Naive B cell (primary cell): Measurements from ENCODE around the gene LUZP2. TPM values are rescaled to one million over a fixed set of nuclear protein-coding genes. Genes with fewer than 3 reads are reported as not detected.
A peak's percentile ranks its signal among the peaks of the same experiment; 100 is the strongest.
"Not testable (repeated sequence)": the region's sequence is repeated elsewhere in the genome, so short reads cannot be mapped to it uniquely, and the experiment has no call there.

ENCODE experiments used
- ATAC-seq, 2 donors: fragments of 150-1000 bp; cut with Tn5 transposase; 2 replicates each; pipeline ENCODE4 v1.10.0; 2021; ENCODE audit warnings: low read depth in 2 of 2, mild to moderate bottlenecking in 2 of 2, moderate library complexity in 2 of 2
- DNase-seq: peaks from one replicate; pipeline ENCODE4 v3.0.0; 2022
- H3K27ac Mint-ChIP-seq, 6 donors: one replicate each; pipeline ENCODE4 v1.8.0; 2020 to 2022; ENCODE audit warnings: mild to moderate bottlenecking in 6 of 6, mixed read lengths in 6 of 6, moderate library complexity in 5 of 6, inconsistent platforms in 2 of 6
- H3K27me3 Mint-ChIP-seq, 3 donors: one replicate each; pipeline ENCODE4 v1.8.0; 2021 to 2022; ENCODE audit warnings: mixed read lengths in 3 of 3, mild to moderate bottlenecking in 1 of 3
- H3K36me3 Mint-ChIP-seq, 2 donors: one replicate each; pipeline ENCODE4 v1.8.0; 2020 to 2022; ENCODE audit warnings: mixed read lengths in 2 of 2, inconsistent platforms in 1 of 2, mild to moderate bottlenecking in 1 of 2
- H3K4me1 Mint-ChIP-seq, 3 donors: one replicate each; pipeline ENCODE4 v1.8.0; 2020 to 2022; ENCODE audit warnings: mixed read lengths in 3 of 3, inconsistent platforms in 1 of 3, mild to moderate bottlenecking in 1 of 3, moderate library complexity in 1 of 3
- H3K4me3 Mint-ChIP-seq, 8 donors: one replicate each; pipeline ENCODE4 v1.8.0; 2020 to 2022; ENCODE audit warnings: mild to moderate bottlenecking in 8 of 8, mixed read lengths in 8 of 8, moderate library complexity in 8 of 8, inconsistent platforms in 2 of 8
- H3K9me3 Mint-ChIP-seq, 7 donors: one replicate each; pipeline ENCODE4 v1.8.0; 2020 to 2022; ENCODE audit warnings: mixed read lengths in 7 of 7, mild to moderate bottlenecking in 5 of 7, inconsistent platforms in 2 of 7, moderate library complexity in 1 of 7
- polyA plus RNA-seq, 6 donors: library from polyadenylated mRNA; unstranded; fragments of 300-500 nt; fragmentation: Illumina TruSeq; gene quantifications; one replicate each; pipeline ENCODE4 v1.2.3, GENCODE V29; 2021; ENCODE audit warnings: low read depth in 6 of 6

The LUZP2 gene
- polyA plus RNA-seq, 6 donors from 2014 or later: not detected

DNA sequence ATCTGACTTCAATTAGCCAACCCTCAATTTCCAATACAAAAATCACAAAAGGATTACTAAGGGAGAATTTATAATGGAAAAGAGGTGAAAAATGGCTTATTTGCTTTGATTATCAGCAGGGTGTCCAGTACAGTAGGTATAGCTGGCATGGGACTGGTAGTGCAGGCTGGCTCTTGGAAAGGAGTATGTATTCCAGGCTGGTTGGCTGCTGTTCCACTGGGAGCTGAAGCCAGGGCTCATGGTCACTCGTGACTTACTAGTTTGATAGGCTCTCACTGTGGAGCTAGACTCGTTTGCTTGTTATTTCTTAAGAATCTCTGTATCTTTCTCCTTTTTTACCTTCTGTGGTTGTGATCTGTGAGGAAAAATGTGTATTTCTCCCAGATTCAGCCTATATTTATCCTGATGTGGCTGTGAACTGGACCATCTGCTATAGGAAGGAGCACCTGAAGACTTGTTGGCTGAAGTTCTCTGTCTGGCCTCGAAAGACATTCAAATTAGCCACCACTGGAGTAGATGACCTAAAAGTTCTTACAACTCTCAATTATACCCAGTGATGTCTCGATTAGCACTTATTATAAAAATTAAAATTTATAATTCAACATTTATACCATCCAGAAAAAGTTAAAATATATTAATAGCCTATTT lies 395.1 kb downstream of the LUZP2 start:
- H3K27ac Mint-ChIP-seq, H3K4me3 Mint-ChIP-seq, DNase-seq, H3K27me3 Mint-ChIP-seq, H3K36me3 Mint-ChIP-seq, H3K4me1 Mint-ChIP-seq, H3K9me3 Mint-ChIP-seq, ATAC-seq: not testable (repeated sequence)

DNA sequence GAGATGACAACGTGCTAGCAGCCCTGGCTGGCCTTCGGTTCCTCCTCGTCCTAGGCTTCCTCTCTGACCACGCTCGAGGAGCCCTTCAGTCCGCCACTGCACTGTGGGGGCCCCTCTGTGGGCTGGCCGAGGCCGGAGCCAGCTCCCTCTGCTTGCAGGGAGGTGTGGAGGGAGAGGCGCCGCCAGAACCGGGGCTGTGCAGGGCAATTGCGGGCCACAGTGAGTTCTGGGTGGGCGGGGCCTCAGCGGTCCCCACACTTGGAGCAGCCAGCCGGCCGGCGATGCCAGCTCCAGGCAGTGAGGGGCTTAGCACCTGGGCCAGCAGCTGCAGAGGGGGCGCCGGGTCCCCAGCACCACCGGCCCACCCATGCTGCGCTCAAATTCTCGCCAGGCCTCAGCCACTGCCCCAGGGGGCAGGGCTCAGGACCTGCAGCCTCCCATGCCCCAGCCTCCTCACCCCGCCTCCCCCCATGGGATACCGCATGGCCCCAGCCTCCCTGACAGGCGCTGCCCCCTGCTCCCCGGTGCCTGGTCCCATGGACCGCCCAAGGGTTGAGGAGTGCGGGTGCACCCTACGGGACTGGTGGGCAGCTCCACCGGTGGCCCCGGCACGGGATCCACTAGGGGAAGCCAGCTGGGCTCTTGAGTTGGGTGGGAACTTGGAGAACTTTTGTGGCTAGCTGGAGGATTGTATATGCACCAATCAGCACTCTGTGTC lies 399.4 kb downstream of the LUZP2 start:
- Mint-ChIP-seq H3K27me3 (no peaks in the 10 kb centered on the region), H3K9me3 (peaks cover 0 to 4% (median 0%) of the 10 kb centered on the region in 7 donors), H3K4me1 (peaks cover 0 to 5% (median 0%) of the 10 kb centered on the region in 3 donors), H3K36me3 (no peaks in the 10 kb centered on the region), H3K4me3 (no peak overlapping the region), H3K27ac (no peak overlapping the region)
- DNase-seq: no peak
- ATAC-seq: no peak

DNA sequence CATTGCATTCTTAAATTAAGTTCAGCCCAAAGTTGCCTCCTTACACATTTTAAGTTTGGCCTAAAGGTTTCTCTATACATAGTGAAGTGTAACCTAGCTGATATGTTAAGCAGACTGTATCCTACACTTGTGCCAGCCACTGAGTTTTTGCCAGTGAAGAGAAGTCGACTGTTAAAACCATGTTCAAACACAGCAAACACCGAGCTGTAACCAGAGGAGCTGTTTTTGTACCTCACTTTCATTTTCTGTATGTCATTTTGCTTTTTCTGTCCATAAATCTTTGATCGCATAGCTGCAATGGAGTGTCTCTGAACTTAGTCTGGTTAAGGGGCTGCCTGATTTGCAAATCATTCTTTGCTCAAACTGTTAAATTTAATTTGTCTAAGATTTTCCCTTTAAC lies 403.7 kb downstream of the LUZP2 start:
- H3K27me3 Mint-ChIP-seq: no peaks in the 10 kb centered on the region
- ATAC-seq (no peak), DNase-seq (no peak)
- peaks cover 0 to 5% (median 0%) of the 10 kb centered on the region in 3 donors for H3K4me1 Mint-ChIP-seq
- H3K9me3 Mint-ChIP-seq: peaks cover 0 to 4% (median 0%) of the 10 kb centered on the region in 7 donors
- H3K36me3 Mint-ChIP-seq: no peaks in the 10 kb centered on the region
- H3K4me3 Mint-ChIP-seq: peak overlapping the region in 2 of 8 donors; percentile 5 to 74
- peak overlapping the region in 3 of 6 donors; percentile 17 to 69 (median 41) for H3K27ac Mint-ChIP-seq

DNA sequence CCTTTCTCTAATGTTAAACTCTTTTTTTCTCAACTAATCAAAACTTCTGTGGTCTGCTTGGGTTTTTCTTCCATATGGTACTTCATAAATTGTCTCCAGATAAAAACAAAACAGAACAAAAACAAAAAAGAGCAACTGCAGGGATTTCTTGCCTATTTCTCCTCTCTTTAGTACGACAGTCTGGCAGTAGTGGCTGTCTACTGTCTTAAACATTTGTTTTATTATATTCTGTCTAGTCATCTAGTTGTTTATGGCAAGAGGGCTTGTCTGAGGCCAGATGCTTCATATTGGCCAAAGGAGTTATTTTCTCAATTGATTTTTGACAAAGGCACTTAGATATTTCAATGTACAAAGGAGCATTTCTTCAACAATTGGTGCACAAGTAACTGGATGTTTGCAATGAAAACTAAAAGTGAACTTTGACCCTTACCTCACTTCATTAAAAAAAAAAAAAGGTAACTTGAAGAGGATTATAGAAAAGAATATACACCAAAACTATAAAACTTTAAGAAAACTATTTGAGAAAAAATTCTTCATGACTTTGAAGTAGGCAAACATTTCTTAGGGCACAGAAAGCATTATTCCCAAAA lies 404.2 kb downstream of the LUZP2 start:
- H3K36me3 Mint-ChIP-seq: no peaks in the 10 kb centered on the region
- peak overlapping the region in 4 of 8 donors; percentile 5 to 74 (median 17) for H3K4me3 Mint-ChIP-seq
- H3K27me3 Mint-ChIP-seq: no peaks in the 10 kb centered on the region
- ATAC-seq (no peak), DNase-seq (no peak)
- peak overlapping the region in 3 of 6 donors; percentile 5 to 41 (median 17) for H3K27ac Mint-ChIP-seq
- H3K4me1 Mint-ChIP-seq: peaks cover 0 to 5% (median 0%) of the 10 kb centered on the region in 3 donors
- peaks cover 0 to 4% (median 0%) of the 10 kb centered on the region in 7 donors for H3K9me3 Mint-ChIP-seq

DNA sequence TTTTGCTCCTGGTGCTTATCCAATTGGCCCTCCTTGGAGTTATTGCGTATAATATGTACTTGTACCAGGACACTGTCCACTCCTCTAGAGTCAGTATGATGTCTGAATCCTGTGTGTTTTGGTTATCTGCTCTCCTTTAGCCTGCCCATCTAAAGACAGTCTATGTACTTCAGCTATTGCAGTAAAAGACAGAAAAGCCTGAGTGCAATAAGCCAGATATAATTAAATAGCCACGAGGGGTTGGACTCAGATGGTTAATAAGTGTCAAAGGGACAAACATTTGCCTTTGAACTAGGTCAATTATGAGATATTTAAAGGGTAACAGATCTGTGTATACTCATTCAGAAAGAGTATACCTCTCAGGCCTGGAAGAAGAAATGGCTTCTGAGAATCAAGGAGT lies 406.7 kb downstream of the LUZP2 start:
- no peaks in the 10 kb centered on the region for H3K36me3 Mint-ChIP-seq

DNA sequence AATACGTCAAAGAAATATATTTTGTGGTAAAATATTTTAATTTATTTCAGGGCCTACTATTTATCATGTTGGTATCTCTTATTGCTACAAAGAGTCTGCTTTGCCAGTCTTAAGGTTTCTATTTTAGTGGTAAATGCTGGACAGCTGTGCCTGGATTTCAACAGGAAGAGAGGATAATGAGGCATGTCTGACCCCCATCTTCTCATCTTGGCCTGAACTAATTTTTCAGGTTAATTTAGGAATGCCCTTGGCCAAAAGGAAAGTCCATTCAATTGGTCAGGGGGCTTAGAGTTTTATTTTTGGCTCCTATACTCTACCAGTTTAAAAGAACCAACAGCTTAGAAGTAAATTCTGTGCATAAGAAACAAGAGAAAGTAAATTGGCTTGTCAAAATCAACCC lies 428.2 kb downstream of the LUZP2 start:
- no peak for DNase-seq
- H3K9me3 Mint-ChIP-seq: peaks cover 0 to 2% (median 0%) of the 10 kb centered on the region in 7 donors
- no peak for ATAC-seq
- no peaks in the 10 kb centered on the region for H3K27me3 Mint-ChIP-seq
- H3K4me1 Mint-ChIP-seq: no peaks in the 10 kb centered on the region
- H3K4me3 Mint-ChIP-seq: no peak overlapping the region
- H3K36me3 Mint-ChIP-seq: no peaks in the 10 kb centered on the region
- H3K27ac Mint-ChIP-seq: no peak overlapping the region

More for the DNA sequence above, 406.7 kb downstream of the LUZP2 start:
- Mint-ChIP-seq H3K27ac (no peak overlapping the region), H3K27me3 (no peaks in the 10 kb centered on the region), H3K4me1 (peaks cover 0 to 5% (median 0%) of the 10 kb centered on the region in 3 donors), H3K9me3 (no peaks in the 10 kb centered on the region), H3K4me3 (no peak overlapping the region)
- DNase-seq (no peak), ATAC-seq (no peak)

DNA sequence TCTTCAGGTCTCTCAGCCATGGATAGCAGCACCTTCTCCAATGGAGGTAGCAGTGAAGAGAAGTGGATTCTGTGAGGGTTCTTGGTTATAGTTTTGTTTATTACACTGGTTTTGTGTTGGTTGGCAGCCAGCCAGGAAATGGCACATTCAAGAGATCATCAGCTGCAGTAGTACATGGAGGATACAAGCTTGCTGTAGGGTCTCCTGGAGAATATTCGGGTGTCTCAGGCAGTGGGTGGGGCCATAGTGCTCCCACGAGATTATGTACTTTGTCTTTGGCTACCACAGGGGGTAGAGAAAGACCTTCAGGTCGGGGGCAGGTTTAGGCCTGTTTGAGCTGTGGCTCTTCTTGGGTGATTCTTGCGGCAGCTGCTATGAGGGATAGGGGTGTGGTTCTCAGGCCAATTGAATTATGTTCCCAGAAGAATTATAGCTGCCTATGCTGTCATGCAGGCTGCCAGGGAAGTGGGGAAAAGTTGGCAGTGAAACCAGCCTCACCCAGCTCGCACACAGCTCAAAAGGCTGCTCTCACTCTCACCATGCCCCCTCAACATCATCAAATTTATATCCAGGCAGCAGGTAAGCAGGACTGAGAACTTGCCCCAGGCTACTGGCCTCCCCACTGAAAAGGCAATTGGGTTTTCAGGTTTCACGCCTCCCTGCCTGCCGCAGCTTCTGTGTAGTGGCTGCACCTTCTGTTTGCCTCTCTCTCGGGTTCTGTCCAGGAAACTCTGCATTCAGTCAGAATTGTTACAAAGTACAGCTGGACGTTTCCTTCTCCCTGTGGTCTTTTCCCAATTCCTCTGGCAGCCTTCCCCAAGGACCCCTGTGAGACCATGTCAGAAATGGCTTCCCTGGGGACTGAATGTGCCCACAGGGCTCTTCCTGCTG lies 435.5 kb downstream of the LUZP2 start:
- ATAC-seq: no peak
- Mint-ChIP-seq H3K9me3 (peaks cover 0 to 10% (median 8%) of the 10 kb centered on the region in 7 donors), H3K4me1 (no peaks in the 10 kb centered on the region), H3K36me3 (peaks cover 0 to 7% of the 10 kb centered on the region in 2 donors), H3K27me3 (no peaks in the 10 kb centered on the region), H3K27ac (no peak overlapping the region), H3K4me3 (no peak overlapping the region)
- DNase-seq: no peak

DNA sequence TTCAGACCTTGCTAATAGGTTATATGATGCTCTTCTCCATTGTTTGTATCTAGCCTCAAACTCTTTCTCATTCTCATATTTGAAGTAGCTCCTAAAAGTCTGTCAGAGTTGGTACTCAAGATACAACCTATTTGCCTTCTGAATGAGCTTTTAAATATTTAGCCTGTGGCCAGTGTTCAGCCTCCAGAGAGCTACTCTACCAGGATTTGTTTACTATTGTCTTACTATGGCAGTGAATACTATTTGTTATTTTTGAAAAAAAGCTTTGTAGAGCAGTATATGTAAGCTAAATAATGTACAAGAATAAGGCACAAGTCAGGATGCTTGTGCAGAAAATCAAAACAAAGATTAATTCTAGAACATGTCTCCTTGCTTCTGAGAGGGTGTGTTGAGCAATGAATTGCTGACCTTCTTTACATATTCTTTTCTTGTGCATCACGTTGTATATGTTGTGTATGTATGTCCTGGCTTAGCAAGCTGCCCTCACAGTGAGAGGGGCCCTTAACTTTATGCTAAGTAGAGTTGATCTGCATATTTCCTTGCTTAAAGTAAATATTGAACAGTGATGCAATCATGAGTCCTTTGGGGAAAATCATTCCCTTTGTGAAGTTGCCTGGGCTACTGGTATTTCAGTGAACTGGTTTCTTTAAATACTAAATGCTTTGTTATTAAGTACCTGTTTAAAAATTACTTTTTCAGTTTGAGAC lies 438.0 kb downstream of the LUZP2 start:
- Mint-ChIP-seq H3K27me3 (no peaks in the 10 kb centered on the region), H3K36me3 (peaks cover 0 to 7% of the 10 kb centered on the region in 2 donors), H3K9me3 (peaks cover 0 to 10% (median 7%) of the 10 kb centered on the region in 7 donors), H3K4me1 (no peaks in the 10 kb centered on the region), H3K27ac (no peak overlapping the region), H3K4me3 (no peak overlapping the region)
- ATAC-seq (no peak), DNase-seq (no peak)

DNA sequence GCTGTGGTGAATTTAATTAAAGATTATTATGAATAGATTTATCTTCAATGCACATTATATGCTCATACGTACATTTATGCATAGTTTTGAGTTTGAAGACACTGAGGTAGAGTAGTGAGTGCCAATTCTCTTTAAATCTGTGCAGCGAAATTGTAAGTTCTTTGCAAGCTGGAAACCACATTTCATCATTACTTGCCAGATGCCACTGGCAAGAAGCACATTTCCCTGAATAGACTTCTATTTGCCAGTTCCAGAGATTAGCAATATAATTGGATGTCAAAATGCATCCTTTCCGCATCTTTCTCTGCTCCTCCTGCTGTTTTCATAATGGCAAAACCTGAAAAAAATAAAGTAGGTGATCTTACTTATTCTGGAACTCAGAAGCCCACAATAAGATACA lies 448.0 kb downstream of the LUZP2 start:
- H3K9me3 Mint-ChIP-seq: peaks cover 0 to 2% (median 0%) of the 10 kb centered on the region in 7 donors
- H3K36me3 Mint-ChIP-seq: no peaks in the 10 kb centered on the region
- ATAC-seq (no peak), DNase-seq (no peak)
- H3K27ac Mint-ChIP-seq: no peak overlapping the region
- H3K4me1 Mint-ChIP-seq: no peaks in the 10 kb centered on the region
- no peak overlapping the region for H3K4me3 Mint-ChIP-seq
- H3K27me3 Mint-ChIP-seq: peaks cover 0 to 3% (median 0%) of the 10 kb centered on the region in 3 donors

DNA sequence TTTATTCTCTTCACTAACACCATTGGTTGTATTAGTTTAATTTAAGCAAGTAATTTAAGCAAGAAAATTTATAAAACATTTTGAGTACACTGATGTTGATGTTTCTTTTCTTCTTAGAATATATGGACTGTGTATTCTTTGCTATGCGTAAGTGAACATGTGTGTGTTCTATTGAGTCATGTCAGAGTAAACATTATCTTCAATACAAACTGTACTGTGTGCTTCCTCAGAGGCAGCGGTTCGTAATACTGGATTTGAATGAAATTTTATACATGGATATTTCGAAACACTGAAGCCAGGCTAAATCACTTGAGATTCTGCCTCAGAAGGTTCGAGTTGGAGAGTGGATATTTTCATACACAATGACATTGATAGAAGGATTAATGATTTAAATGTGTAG lies 452.6 kb downstream of the LUZP2 start:
- ATAC-seq: no peak
- no peak overlapping the region for H3K27ac Mint-ChIP-seq
- H3K36me3 Mint-ChIP-seq: no peaks in the 10 kb centered on the region
- H3K27me3 Mint-ChIP-seq: peaks cover 0 to 1% (median 0%) of the 10 kb centered on the region in 3 donors
- peaks cover 0 to 4% (median 0%) of the 10 kb centered on the region in 7 donors for H3K9me3 Mint-ChIP-seq
- no peak for DNase-seq
- H3K4me1 Mint-ChIP-seq: no peaks in the 10 kb centered on the region
- no peak overlapping the region for H3K4me3 Mint-ChIP-seq

DNA sequence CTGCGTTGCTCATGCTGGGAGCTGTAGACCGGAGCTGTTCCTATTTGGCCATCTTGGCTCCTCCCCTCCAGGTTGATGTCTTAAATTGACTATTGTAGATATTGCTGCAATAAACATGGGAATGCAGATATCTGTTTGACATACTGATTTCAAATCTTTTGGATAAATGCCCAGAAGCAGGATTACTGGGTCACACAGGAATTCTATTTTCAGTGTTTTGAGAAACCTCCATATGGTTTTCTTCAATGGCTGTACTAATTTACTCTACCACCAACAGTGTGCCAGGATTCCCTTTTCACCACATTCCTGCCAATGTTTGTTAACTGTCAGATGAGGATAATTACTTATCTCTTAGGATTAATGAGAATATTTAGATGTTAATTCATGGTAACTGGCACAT lies 467.0 kb downstream of the LUZP2 start:
- DNase-seq (no peak), ATAC-seq (no peak)
- Mint-ChIP-seq H3K9me3 (peaks cover 0 to 5% (median 0%) of the 10 kb centered on the region in 7 donors), H3K27ac (no peak overlapping the region), H3K27me3 (no peaks in the 10 kb centered on the region), H3K4me3 (no peak overlapping the region), H3K36me3 (no peaks in the 10 kb centered on the region), H3K4me1 (no peaks in the 10 kb centered on the region)

DNA sequence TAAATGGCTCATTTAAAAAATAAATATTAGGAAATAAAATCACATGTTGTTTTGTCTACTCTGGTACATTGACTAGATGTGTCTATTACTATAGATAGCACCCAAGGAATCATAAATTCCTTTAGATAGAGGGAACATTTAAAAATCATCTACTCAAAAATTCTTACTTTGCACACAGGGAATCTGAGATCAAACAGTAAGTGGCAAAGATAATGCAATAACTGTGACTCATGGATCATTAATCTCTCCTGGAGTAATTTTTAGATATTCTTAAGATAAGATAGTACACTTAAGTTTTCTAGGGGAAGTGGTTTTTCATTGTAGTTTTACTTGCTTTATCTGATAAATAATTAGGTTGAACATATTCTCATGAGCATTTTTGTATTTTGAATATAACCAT lies 468.9 kb downstream of the LUZP2 start:
- Mint-ChIP-seq H3K27me3 (no peaks in the 10 kb centered on the region), H3K27ac (no peak overlapping the region), H3K36me3 (no peaks in the 10 kb centered on the region), H3K4me1 (no peaks in the 10 kb centered on the region), H3K4me3 (no peak overlapping the region), H3K9me3 (peaks cover 0 to 5% (median 0%) of the 10 kb centered on the region in 7 donors)
- ATAC-seq: no peak
- DNase-seq: no peak

DNA sequence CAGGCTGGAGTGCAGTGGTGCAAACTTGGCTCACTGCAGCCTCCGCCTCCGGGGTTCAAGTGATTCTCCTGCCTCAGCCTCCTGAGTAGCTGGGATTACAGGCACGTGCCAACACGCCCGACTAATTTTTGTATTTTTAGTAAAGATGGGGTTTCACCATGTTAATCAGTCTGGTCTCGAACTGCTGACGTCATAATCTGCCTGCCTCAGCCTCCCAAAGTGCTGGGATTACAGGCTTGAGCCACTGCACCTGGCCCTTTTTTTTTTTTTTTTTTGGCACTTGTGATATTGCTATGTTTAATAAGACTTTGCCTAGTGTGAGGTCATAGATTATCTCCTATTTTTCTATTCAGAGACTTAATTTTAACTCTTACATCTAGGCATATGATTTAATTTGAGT lies 497.1 kb downstream of the LUZP2 start:
- not testable (repeated sequence) for H3K9me3 Mint-ChIP-seq, H3K36me3 Mint-ChIP-seq, ATAC-seq, H3K27ac Mint-ChIP-seq, DNase-seq, H3K4me3 Mint-ChIP-seq, H3K27me3 Mint-ChIP-seq, H3K4me1 Mint-ChIP-seq
